ENCODE measurements around the gene TCEAL7.

DNA sequence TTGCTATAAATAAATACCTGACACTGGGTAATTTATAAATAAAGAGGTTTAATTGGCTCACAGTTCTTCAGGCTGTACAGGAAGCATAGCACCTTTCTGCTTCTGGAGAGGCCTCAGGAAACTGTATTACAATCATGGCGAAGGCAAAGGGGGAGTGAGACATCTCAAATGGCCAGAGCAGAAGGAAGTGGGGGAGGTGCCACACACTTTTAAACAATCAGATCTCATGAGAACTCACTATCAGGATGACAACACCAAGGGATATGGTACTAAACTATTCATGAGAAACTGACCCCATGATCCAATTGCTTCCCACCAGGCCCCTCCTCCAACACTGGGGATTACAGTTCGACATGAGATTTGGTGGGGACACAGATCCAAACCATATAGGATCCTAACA, 14.6 kb downstream of the TCEAL7 start:
- TF ChIP-seq, protein P1, sequence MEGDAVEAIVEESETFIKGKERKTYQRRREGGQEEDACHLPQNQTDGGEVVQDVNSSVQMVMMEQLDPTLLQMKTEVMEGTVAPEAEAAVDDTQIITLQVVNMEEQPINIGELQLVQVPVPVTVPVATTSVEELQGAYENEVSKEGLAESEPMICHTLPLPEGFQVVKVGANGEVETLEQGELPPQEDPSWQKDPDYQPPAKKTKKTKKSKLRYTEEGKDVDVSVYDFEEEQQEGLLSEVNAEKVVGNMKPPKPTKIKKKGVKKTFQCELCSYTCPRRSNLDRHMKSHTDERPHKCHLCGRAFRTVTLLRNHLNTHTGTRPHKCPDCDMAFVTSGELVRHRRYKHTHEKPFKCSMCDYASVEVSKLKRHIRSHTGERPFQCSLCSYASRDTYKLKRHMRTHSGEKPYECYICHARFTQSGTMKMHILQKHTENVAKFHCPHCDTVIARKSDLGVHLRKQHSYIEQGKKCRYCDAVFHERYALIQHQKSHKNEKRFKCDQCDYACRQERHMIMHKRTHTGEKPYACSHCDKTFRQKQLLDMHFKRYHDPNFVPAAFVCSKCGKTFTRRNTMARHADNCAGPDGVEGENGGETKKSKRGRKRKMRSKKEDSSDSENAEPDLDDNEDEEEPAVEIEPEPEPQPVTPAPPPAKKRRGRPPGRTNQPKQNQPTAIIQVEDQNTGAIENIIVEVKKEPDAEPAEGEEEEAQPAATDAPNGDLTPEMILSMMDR (IDR thresholded peaks at IDR 0.05) = no peak
- TF ChIP-seq POLR2A (IDR thresholded peaks at IDR 0.05) = no peak

Data from heart left ventricle (tissue), 13 donors.